Measurements from ENCODE around the gene CBLL2.

CBLL2 gene

GRCh38 chrX:22272613-22273012 is at the start of gene CBLL2:
TSS of gene CBLL2 (plus strand) at chrX:22272913. CDS start at chrX:22272992, 79 bp downstream.
- TF ChIP-seq, protein P1, sequence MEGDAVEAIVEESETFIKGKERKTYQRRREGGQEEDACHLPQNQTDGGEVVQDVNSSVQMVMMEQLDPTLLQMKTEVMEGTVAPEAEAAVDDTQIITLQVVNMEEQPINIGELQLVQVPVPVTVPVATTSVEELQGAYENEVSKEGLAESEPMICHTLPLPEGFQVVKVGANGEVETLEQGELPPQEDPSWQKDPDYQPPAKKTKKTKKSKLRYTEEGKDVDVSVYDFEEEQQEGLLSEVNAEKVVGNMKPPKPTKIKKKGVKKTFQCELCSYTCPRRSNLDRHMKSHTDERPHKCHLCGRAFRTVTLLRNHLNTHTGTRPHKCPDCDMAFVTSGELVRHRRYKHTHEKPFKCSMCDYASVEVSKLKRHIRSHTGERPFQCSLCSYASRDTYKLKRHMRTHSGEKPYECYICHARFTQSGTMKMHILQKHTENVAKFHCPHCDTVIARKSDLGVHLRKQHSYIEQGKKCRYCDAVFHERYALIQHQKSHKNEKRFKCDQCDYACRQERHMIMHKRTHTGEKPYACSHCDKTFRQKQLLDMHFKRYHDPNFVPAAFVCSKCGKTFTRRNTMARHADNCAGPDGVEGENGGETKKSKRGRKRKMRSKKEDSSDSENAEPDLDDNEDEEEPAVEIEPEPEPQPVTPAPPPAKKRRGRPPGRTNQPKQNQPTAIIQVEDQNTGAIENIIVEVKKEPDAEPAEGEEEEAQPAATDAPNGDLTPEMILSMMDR (IDR thresholded peaks at IDR 0.05; ENCODE audit: insufficient read depth, low read length, poor library complexity, severe bottlenecking): no peak
- DNase-seq (ENCODE audit: extremely low read depth, insufficient read length): no peak
- Histone ChIP-seq H3K36me3 (ENCODE audit: control insufficient read depth, insufficient read depth, low read length) (no peaks in the 10 kb centered on the region), H3K27me3 (replicated peaks; ENCODE audit: control insufficient read depth, insufficient read depth, low read length) (no peaks in the 10 kb centered on the region), H3K4me3 (replicated peaks; ENCODE audit: low read depth, low read length) (no peak within 1 kb of the TSS)

DNA sequence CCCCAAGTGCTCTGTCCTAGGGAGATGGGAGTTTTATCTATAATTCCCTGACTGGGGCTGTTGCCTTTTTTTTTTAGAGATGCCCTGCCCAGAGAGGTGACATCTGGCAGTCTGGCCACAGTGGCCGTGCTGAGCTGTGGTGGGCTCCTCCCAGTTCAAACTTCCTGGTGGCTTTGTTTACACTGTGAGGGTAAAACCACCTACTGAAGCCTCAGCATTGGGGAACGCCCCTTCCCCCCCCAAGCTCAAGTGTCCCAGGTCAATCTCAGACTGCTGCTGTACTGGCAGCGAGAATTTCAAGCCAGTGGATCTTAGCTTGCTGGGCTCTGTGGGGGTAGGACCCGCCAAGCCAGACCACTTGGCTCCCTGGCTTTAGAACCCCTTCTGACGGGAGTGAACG is 38.3 kb upstream of the CBLL2 start:
- no peak overlapping the region for H3K4me3 ChIP-seq (replicated peaks; ENCODE audit: low read depth, low read length)
- H3K36me3 ChIP-seq (ENCODE audit: control insufficient read depth, insufficient read depth, low read length): no peaks in the 10 kb centered on the region
- H3K27me3 ChIP-seq (replicated peaks; ENCODE audit: control insufficient read depth, insufficient read depth, low read length): no peaks in the 10 kb centered on the region
- TF ChIP-seq, protein P1 (IDR thresholded peaks at IDR 0.05; ENCODE audit: insufficient read depth, low read length, poor library complexity, severe bottlenecking): no peak
- DNase-seq (ENCODE audit: extremely low read depth, insufficient read length): no peak

DNA sequence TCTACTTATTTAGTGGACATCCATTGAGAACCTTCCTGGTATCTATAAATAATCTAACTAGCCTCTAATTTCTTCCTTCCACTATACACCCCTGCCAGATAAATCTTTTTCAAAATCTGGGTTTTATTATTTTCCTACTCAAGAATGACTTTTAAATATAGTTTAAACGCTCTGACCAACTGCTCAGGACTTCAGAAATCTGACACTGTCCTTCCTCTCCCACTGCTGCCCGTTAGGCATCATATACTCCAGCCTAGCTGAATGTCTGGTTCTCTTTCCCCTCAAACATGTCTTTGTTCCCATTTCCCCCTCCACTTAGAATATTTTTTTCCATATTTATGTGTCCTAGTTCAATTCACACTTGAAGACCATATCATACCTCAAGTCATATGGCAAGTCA is 35.2 kb upstream of the CBLL2 start:
- TF ChIP-seq, protein P1 (IDR thresholded peaks at IDR 0.05; ENCODE audit: insufficient read depth, low read length, poor library complexity, severe bottlenecking): no peak
- Histone ChIP-seq H3K36me3 (ENCODE audit: control insufficient read depth, insufficient read depth, low read length) (no peaks in the 10 kb centered on the region), H3K27me3 (replicated peaks; ENCODE audit: control insufficient read depth, insufficient read depth, low read length) (no peaks in the 10 kb centered on the region), H3K4me3 (replicated peaks; ENCODE audit: low read depth, low read length) (no peak overlapping the region)
- DNase-seq (ENCODE audit: extremely low read depth, insufficient read length): no peak

- Histone ChIP-seq H3K27me3 (replicated peaks; ENCODE audit: control insufficient read depth, insufficient read depth, low read length) (no peaks in the 10 kb centered on the region), H3K36me3 (ENCODE audit: control insufficient read depth, insufficient read depth, low read length) (no peaks in the 10 kb centered on the region), H3K4me3 (replicated peaks; ENCODE audit: low read depth, low read length) (no peak overlapping the region)
- no peak for DNase-seq (ENCODE audit: extremely low read depth, insufficient read length)
- TF ChIP-seq, protein P1 (IDR thresholded peaks at IDR 0.05; ENCODE audit: insufficient read depth, low read length, poor library complexity, severe bottlenecking): no peak
Observed at GRCh38 chrX:22246620-22247019, 26.1 kb upstream of the CBLL2 start.

DNA sequence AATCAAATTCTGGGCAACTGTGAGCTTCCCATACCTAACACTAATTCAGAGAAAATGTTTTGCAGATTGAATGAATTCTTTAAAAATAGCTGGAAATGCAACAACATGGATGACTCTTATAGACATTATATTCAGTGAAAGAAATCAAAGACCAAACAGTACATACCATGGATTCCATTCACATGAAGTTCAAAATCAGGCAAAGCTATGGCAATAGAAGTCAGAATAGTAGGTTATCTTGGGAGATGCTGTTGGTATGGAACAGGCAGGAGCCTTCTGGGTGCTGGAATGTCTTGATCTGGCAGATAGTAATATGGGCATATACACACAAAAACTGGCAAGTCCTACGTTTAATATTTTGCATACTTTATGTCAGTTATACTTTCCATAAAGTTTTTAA is 25.5 kb upstream of the CBLL2 start:
- Histone ChIP-seq H3K4me3 (replicated peaks; ENCODE audit: low read depth, low read length) (no peak overlapping the region), H3K27me3 (replicated peaks; ENCODE audit: control insufficient read depth, insufficient read depth, low read length) (no peaks in the 10 kb centered on the region), H3K36me3 (ENCODE audit: control insufficient read depth, insufficient read depth, low read length) (no peaks in the 10 kb centered on the region)
- no peak for DNase-seq (ENCODE audit: extremely low read depth, insufficient read length)
- TF ChIP-seq, protein P1 (IDR thresholded peaks at IDR 0.05; ENCODE audit: insufficient read depth, low read length, poor library complexity, severe bottlenecking): no peak

DNA sequence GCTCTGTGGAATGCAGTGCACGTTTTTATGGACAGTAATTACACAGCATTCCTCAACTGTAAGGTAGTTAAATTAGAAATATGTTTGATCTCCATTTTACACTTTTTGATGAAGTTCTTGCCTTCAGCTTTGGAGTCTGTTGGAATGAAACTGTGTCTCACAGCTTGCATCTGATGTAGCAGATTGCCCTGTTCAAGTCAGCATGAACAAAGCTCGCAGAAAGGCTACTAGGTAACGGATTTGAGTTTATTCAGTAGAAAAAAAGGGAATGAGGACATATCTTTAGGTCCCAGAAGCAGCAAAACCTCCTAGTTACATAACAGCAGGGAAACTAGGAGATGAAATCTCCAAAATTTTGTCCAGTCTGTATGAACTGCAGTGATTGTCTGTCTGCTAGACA is 24.3 kb upstream of the CBLL2 start:
- Histone ChIP-seq H3K36me3 (ENCODE audit: control insufficient read depth, insufficient read depth, low read length) (no peaks in the 10 kb centered on the region), H3K27me3 (replicated peaks; ENCODE audit: control insufficient read depth, insufficient read depth, low read length) (no peaks in the 10 kb centered on the region), H3K4me3 (replicated peaks; ENCODE audit: low read depth, low read length) (no peak overlapping the region)
- DNase-seq (ENCODE audit: extremely low read depth, insufficient read length): no peak
- TF ChIP-seq, protein P1 (IDR thresholded peaks at IDR 0.05; ENCODE audit: insufficient read depth, low read length, poor library complexity, severe bottlenecking): no peak

Data from GM06990 (cell line).